Measurements from ENCODE around the gene ETFBKMT. TPM values are rescaled to one million over a fixed set of nuclear protein-coding genes. Genes with fewer than 3 reads are reported as not detected.
A peak's percentile ranks its signal among the peaks of the same experiment; 100 is the strongest.
"Not testable (repeated sequence)": the region's sequence is repeated elsewhere in the genome, so short reads cannot be mapped to it uniquely, and the experiment has no call there.

The ETFBKMT gene
- total RNA-seq, 1 donor from 2014 or later = 0.62 TPM

- no peak overlapping the region for H3K27ac Mint-ChIP-seq
- intact Hi-C loops (cut with micrococcal nuclease) = no loop called here
Observed at GRCh38 chr12:31714406-31715271, 55.2 kb downstream of the ETFBKMT start.

GRCh38 chr12:31715283-31715825, 55.9 kb downstream of the ETFBKMT start:
- Mint-ChIP-seq H3K27me3 (ENCODE audit: insufficient read depth) (no peaks in the 10 kb centered on the region), H3K4me1 (ENCODE audit: low read depth) (peaks cover 22% of the 10 kb centered on the region), H3K4me3 (no peak overlapping the region), H3K36me3 (ENCODE audit: low read depth) (peaks cover 14% of the 10 kb centered on the region), H3K27ac (peak overlapping the region; percentile 13), H3K9me3 (peaks cover 22% of the 10 kb centered on the region)
- intact Hi-C loops (cut with micrococcal nuclease) = no loop called here
- no peak for DNase-seq (ENCODE audit: low spot score)

More at GRCh38 chr12:31714406-31715271, 55.2 kb downstream of the ETFBKMT start:
- Mint-ChIP-seq H3K4me1 (ENCODE audit: low read depth) (peaks cover 22% of the 10 kb centered on the region), H3K27me3 (ENCODE audit: insufficient read depth) (no peaks in the 10 kb centered on the region), H3K9me3 (peaks cover 23% of the 10 kb centered on the region), H3K36me3 (ENCODE audit: low read depth) (peaks cover 17% of the 10 kb centered on the region), H3K4me3 (no peak overlapping the region)
- DNase-seq (ENCODE audit: low spot score) = no peak

GRCh38 chr12:31716998-31717397, 57.5 kb downstream of the ETFBKMT start:
- H3K36me3 Mint-ChIP-seq (ENCODE audit: low read depth) = peaks cover 16% of the 10 kb centered on the region
- H3K4me3 Mint-ChIP-seq; DNase-seq (ENCODE audit: low spot score); H3K27ac Mint-ChIP-seq; intact Hi-C loops (cut with micrococcal nuclease); H3K27me3 Mint-ChIP-seq (ENCODE audit: insufficient read depth): not testable (repeated sequence)
- H3K9me3 Mint-ChIP-seq = peaks cover 19% of the 10 kb centered on the region
- peaks cover 34% of the 10 kb centered on the region for H3K4me1 Mint-ChIP-seq (ENCODE audit: low read depth)

- H3K27me3 Mint-ChIP-seq (ENCODE audit: insufficient read depth); DNase-seq (ENCODE audit: low spot score); H3K27ac Mint-ChIP-seq; intact Hi-C loops (cut with micrococcal nuclease); H3K4me3 Mint-ChIP-seq: not testable (repeated sequence)
- H3K9me3 Mint-ChIP-seq = peaks cover 19% of the 10 kb centered on the region
- peaks cover 16% of the 10 kb centered on the region for H3K36me3 Mint-ChIP-seq (ENCODE audit: low read depth)
- H3K4me1 Mint-ChIP-seq (ENCODE audit: low read depth) = peaks cover 47% of the 10 kb centered on the region
Observed at GRCh38 chr12:31718542-31719198, 59.2 kb downstream of the ETFBKMT start.

- Mint-ChIP-seq H3K27ac (no peak overlapping the region), H3K4me3 (no peak overlapping the region), H3K4me1 (ENCODE audit: low read depth) (peaks cover 53% of the 10 kb centered on the region), H3K27me3 (ENCODE audit: insufficient read depth) (no peaks in the 10 kb centered on the region), H3K9me3 (peaks cover 14% of the 10 kb centered on the region), H3K36me3 (ENCODE audit: low read depth) (peaks cover 22% of the 10 kb centered on the region)
- DNase-seq (ENCODE audit: low spot score) = no peak
- intact Hi-C loops (cut with micrococcal nuclease) = loop anchor here (1.0 kb wide), 1 partner anchor 174 kb away; no protein-coding TSS in a partner anchor
Observed at GRCh38 chr12:31722580-31722979, 63.1 kb downstream of the ETFBKMT start.

Other genes starting within 250 kb of the ETFBKMT start
- gene DENND5B, start 68.6 kb upstream of the ETFBKMT start, total RNA-seq = 0.12 and 0.93 TPM in 2 replicates
- gene AMN1, start 69.3 kb downstream of the ETFBKMT start, total RNA-seq = 3.1 and 3.4 TPM in 2 replicates

Data from activated T-helper 1 cell treated with anti-CD3 and anti-CD28 coated beads, Interleukin-12 subunit alpha, Interleukin-12 subunit beta, Interleukin-2, Interleukin-4 antibody, amounts not matched to agents 30 ng/mL and 10 ng/mL and 1 ng/mL, durations not matched to agents 14 hours and 24 hours and 36 hours (primary cell).